ENCODE results near the gene CYBC1. TPM values are rescaled to one million over a fixed set of nuclear protein-coding genes. Genes with fewer than 3 reads are reported as not detected.

CYBC1 gene
- total and polyA plus RNA-seq, 8 donors = 29.3 to 66.9 (median 41.0) TPM

DNA sequence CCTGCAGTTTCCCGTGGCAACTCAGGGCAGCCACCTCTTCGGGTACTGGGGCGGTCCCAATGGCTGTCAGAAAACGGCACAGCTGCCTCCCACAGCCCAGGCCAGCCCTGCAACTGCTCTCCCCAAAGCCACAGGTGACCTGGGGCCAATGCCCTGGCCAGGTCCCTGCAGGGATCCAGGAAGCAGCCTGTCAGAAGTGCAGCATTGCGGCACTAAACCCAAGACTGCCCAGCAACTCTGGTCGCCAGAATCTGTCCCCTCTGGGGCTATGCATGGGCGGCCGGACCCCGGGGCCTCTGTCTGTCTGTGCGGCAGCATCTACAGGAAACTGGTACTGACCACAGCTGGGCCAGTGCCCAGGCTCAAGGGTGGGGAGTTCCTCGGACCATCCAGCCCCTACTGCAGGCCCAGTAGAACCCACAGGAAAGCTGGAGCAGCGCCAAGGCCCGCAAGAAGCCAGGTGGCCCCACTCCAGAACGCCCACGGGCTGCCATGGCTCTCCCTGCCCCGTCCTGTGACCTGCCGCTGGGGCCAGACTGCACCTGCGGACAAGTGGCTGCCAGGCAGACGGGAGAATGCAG is 5.5 kb downstream of the CYBC1 start:
- ATAC-seq = peak in 3 of 4 donors; percentile 5 to 52 (median 9)

GRCh38 chr17:82444284-82444893 is 6.2 kb downstream of the CYBC1 start:
- 90 to 93% methylated on average over 32 to 35 of the region's 35 CpGs for WGBS, 2 donors
- FAIRE-seq = no peak
- Histone ChIP-seq H3K27ac (no peak overlapping the region), H3K27me3 (no peaks in the 10 kb centered on the region), H3K36me3 (peaks cover 0 to 3% (median 2%) of the 10 kb centered on the region in 3 donors), H3K9me3 (no peaks in the 10 kb centered on the region), H3K4me1 (peaks cover 0 to 19% (median 8%) of the 10 kb centered on the region in 3 donors), H3K4me3 (no peak overlapping the region)
- ATAC-seq = peak in 2 of 4 donors; percentile 1 to 5
- TF ChIP-seq, protein P1, sequence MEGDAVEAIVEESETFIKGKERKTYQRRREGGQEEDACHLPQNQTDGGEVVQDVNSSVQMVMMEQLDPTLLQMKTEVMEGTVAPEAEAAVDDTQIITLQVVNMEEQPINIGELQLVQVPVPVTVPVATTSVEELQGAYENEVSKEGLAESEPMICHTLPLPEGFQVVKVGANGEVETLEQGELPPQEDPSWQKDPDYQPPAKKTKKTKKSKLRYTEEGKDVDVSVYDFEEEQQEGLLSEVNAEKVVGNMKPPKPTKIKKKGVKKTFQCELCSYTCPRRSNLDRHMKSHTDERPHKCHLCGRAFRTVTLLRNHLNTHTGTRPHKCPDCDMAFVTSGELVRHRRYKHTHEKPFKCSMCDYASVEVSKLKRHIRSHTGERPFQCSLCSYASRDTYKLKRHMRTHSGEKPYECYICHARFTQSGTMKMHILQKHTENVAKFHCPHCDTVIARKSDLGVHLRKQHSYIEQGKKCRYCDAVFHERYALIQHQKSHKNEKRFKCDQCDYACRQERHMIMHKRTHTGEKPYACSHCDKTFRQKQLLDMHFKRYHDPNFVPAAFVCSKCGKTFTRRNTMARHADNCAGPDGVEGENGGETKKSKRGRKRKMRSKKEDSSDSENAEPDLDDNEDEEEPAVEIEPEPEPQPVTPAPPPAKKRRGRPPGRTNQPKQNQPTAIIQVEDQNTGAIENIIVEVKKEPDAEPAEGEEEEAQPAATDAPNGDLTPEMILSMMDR (IDR thresholded peaks at IDR 0.05) = no peak
- peak in 1 of 6 donors; percentile 78 for DNase-seq
- intact Hi-C loops (cut with DNase I) = no loop called here

More for the DNA sequence above, 5.5 kb downstream of the CYBC1 start:
- TF ChIP-seq, protein P1 (IDR thresholded peaks at IDR 0.05) = no peak
- H3K36me3 ChIP-seq = peaks cover 0 to 3% (median 2%) of the 10 kb centered on the region in 3 donors
- peak overlapping the region in 1 of 4 donors; percentile 28 for H3K27ac ChIP-seq
- intact Hi-C loops (cut with DNase I) = no loop called here
- no peaks in the 10 kb centered on the region for H3K27me3 ChIP-seq
- H3K4me1 ChIP-seq = peaks cover 0 to 22% (median 14%) of the 10 kb centered on the region in 3 donors
- WGBS, 2 donors = 41 to 53% methylated on average over 18 to 19 of the region's 19 CpGs
- DNase-seq (peak in 4 of 6 donors; percentile 40 to 83 (median 56)), FAIRE-seq (no peak)
- H3K4me3 ChIP-seq = no peak overlapping the region
- H3K9me3 ChIP-seq = no peaks in the 10 kb centered on the region

GRCh38 chr17:82443465-82444283 is 6.9 kb downstream of the CYBC1 start:
- DNase-seq (peak in 5 of 6 donors; percentile 82 to 94 (median 88)), ATAC-seq (peak; percentile 62 to 78 (median 72)), FAIRE-seq (no peak)
- TF ChIP-seq, protein P1 (IDR thresholded peaks at IDR 0.05) = no peak
- peaks cover 0 to 13% (median 4%) of the 10 kb centered on the region in 3 donors for H3K4me1 ChIP-seq
- no peaks in the 10 kb centered on the region for H3K9me3 ChIP-seq
- WGBS, 2 donors = 46 to 60% methylated on average over 26 to 38 of the region's 40 CpGs
- H3K27ac ChIP-seq = no peak overlapping the region
- H3K36me3 ChIP-seq = peaks cover 0 to 3% (median 2%) of the 10 kb centered on the region in 3 donors
- no peak overlapping the region for H3K4me3 ChIP-seq
- intact Hi-C loops (cut with DNase I) = no loop called here
- H3K27me3 ChIP-seq = no peaks in the 10 kb centered on the region

- Histone ChIP-seq H3K27me3 (no peaks in the 10 kb centered on the region), H3K36me3 (peaks cover 0 to 3% (median 2%) of the 10 kb centered on the region in 3 donors), H3K27ac (no peak overlapping the region), H3K4me1 (peaks cover 0 to 13% (median 4%) of the 10 kb centered on the region in 3 donors), H3K4me3 (no peak overlapping the region), H3K9me3 (no peaks in the 10 kb centered on the region)
- no peak for ATAC-seq
- peak in 2 of 6 donors; percentile 38 to 64 for DNase-seq
- WGBS, 2 donors = 80 to 82% methylated on average over 28 of the region's 28 CpGs
- TF ChIP-seq, protein P1 (IDR thresholded peaks at IDR 0.05) = no peak
- FAIRE-seq = no peak
- intact Hi-C loops (cut with DNase I) = no loop called here
Measured at GRCh38 chr17:82442643-82443464, 7.7 kb downstream of the CYBC1 start.
